Common myeloid progenitor, CD34-positive (primary cell): Measurements from ENCODE around the gene ZNF616.
A peak's percentile ranks its signal among the peaks of the same experiment; 100 is the strongest.

Experiments used
- CTCF ChIA-PET: fragments of 350-600 bp; sonication (Branson Sonifier 250); formaldehyde crosslinking; loops from one replicate; lab custom pipeline; 2021; ENCODE audit warnings: antibody characterized with exemption; lab: Charles Lee
- POLR2A ChIA-PET: fragments of 350-600 bp; sonication (Branson Sonifier 250); formaldehyde crosslinking; loops from one replicate; lab custom pipeline; 2021; ENCODE audit warnings: antibody characterized with exemption; lab: Charles Lee
- DNase-seq, 3 donors: peaks; one replicate each; pipeline versions ENCODE4 v3.0.0 to v3.0.0-alpha.2; 2013
- H3K27ac ChIP-seq, 2 experiments: 1 replicate in 1 of 2; 2 replicates in 1 of 2; pipeline ENCODE4 v1.7.0; 2013; ENCODE audit warnings: inconsistent platforms in 2 of 2, low read length in 2 of 2, mild to moderate bottlenecking in 2 of 2, low read depth in 1 of 2, moderate library complexity in 1 of 2; ENCODE audit not compliant: severe bottlenecking in 2 of 2, insufficient read depth in 1 of 2, poor library complexity in 1 of 2
- H3K27me3 ChIP-seq, 5 experiments: replicated peaks in 2 of 5; 1 replicate in 3 of 5; 2 replicates in 2 of 5; pipeline versions ENCODE4 v1.6.1 to v1.7.0; 2013; ENCODE audit warnings: low read length in 4 of 5, mild to moderate bottlenecking in 2 of 5, moderate library complexity in 2 of 5, inconsistent platforms in 1 of 5; ENCODE audit not compliant: insufficient read depth in 5 of 5, control insufficient read depth in 4 of 5
- H3K36me3 ChIP-seq, 4 experiments: 1 replicate in 2 of 4; 2 replicates in 2 of 4; pipeline versions ENCODE4 v1.6.1 to v1.7.0; 2013; ENCODE audit warnings: low read length in 3 of 4, control low read depth in 1 of 4, mild to moderate bottlenecking in 1 of 4; ENCODE audit not compliant: control insufficient read depth in 4 of 4, insufficient read depth in 4 of 4
- H3K4me1 ChIP-seq, 4 experiments: 1 replicate in 3 of 4; 2 replicates in 1 of 4; pipeline versions ENCODE4 v1.6.1 to v1.7.1; 2013; ENCODE audit warnings: low read length in 3 of 4, mild to moderate bottlenecking in 3 of 4, control low read depth in 1 of 4, inconsistent platforms in 1 of 4, moderate library complexity in 1 of 4; ENCODE audit not compliant: control insufficient read depth in 4 of 4, insufficient read depth in 4 of 4; ENCODE audit errors: control extremely low read depth in 1 of 4
- H3K4me3 ChIP-seq, 7 experiments: 1 replicate in 4 of 7; 2 replicates in 3 of 7; pipeline versions ENCODE4 v1.5.1 to v1.7.0; 2013; ENCODE audit warnings: mild to moderate bottlenecking in 7 of 7, low read length in 6 of 7, moderate library complexity in 6 of 7, inconsistent platforms in 2 of 7, low read depth in 2 of 7, control low read depth in 1 of 7; ENCODE audit not compliant: insufficient read depth in 4 of 7, control insufficient read depth in 1 of 7; ENCODE audit errors: extremely low read depth in 1 of 7
- H3K9me3 ChIP-seq, 5 experiments: 1 replicate in 4 of 5; 2 replicates in 1 of 5; pipeline versions ENCODE4 v1.6.1 to v1.7.1; 2013; ENCODE audit warnings: low read length in 4 of 5, mild to moderate bottlenecking in 2 of 5, inconsistent platforms in 1 of 5, low read depth in 1 of 5, moderate library complexity in 1 of 5; ENCODE audit not compliant: control insufficient read depth in 4 of 5, insufficient read depth in 2 of 5; ENCODE audit errors: control extremely low read depth in 1 of 5
- WGBS: methylation state at CpG from one replicate; pipeline ENCODE4 v1.1.5; 2013; ENCODE audit not compliant: insufficient coverage; 5-methylcytosine and 5-hydroxymethylcytosine counted together

Gene ZNF616

GRCh38 chr19:52140032-52140710, 433 bp upstream of the ZNF616 start:
- no peak for DNase-seq
- peaks cover 0 to 25% (median 16%) of the 10 kb centered on the region in 4 experiments for H3K4me1 ChIP-seq
- H3K36me3 ChIP-seq: peaks cover 0 to 9% (median 7%) of the 10 kb centered on the region in 4 experiments
- WGBS: 61% methylated on average over 11 of the region's 22 CpGs
- ChIA-PET CTCF (interaction anchor here (1.5 kb wide), 1 partner anchor 31 kb away, joined by 4 read pairs; the partner anchor contains the start of gene ZNF836), POLR2A (interaction anchor here (0.6 kb wide), 1 partner anchor 1815 kb away, joined by 4 read pairs; no protein-coding TSS in a partner anchor)
- no peaks in the 10 kb centered on the region for H3K27me3 ChIP-seq
- H3K27ac ChIP-seq: peak overlapping the region; percentile 54 to 66
- H3K4me3 ChIP-seq: peak overlapping the region; percentile 82 to 100 (median 96)
- H3K9me3 ChIP-seq: peaks cover 0 to 36% (median 18%) of the 10 kb centered on the region in 5 experiments

DNA sequence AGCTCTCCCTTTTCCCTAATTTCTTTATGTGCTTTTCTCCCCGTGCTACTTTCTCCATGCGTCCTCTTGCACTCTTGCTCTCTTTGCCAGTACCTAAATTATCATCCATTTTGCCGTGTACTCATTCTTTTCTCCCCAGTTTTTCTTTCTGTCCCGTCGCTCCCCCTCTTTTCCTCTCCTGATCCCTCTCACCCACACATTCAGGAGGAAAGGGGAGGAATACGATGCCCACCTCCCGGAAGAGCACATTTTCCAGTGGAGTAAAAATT, 821 bp downstream of the ZNF616 start:
- WGBS: 0% methylated on average over 3 of the region's 7 CpGs
- peak in 1 of 3 donors; percentile 22 for DNase-seq
- peaks cover 2 to 21% (median 14%) of the 10 kb centered on the region in 4 experiments for H3K36me3 ChIP-seq
- no peaks in the 10 kb centered on the region for H3K27me3 ChIP-seq
- H3K27ac ChIP-seq: peak overlapping the region; percentile 58 to 93
- ChIA-PET POLR2A (no interaction called here), CTCF (interaction anchor here (1.8 kb wide), 1 partner anchor 98 kb away, joined by 11 read pairs; no protein-coding TSS in a partner anchor)
- peak overlapping the region; percentile 82 to 100 (median 96) for H3K4me3 ChIP-seq
- H3K9me3 ChIP-seq: peaks cover 0 to 42% (median 26%) of the 10 kb centered on the region in 5 experiments
- H3K4me1 ChIP-seq: peaks cover 0 to 20% (median 15%) of the 10 kb centered on the region in 4 experiments

DNA sequence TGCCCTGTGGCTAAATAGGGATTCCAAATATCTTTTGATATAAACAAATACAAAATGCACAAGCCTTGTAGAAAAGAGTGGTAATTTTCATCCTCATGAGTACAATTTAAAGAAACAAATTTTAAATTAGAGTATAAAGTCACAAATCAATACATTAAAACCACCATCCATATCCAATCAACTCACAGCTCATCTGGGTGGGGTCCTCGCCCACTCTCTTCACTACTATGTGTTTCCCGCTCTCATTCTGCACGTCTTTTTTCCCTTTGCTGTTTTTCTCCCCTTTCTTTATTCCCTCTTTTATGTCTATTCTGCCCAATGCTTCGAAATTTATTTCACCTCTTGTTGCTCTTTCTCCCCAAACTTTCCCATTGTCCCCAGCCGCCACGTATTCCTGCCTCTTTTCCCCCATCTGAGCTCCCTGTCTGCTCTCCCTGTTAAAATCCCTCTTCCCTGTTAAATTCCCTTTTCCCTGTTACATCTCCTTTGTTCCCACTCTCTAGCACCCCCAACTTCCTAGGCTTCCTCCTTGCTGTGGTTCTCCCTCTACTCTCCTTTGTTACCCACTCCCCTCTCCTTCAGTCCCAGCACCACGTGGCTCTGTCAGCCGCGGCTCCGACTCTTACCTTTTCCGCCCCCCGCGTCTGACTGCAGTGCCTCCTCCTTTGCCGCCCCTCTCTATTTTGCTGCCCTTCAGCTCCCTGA, 1.3 kb downstream of the ZNF616 start:
- Histone ChIP-seq H3K27ac (peak overlapping the region; percentile 58 to 93), H3K4me1 (peaks cover 0 to 20% (median 15%) of the 10 kb centered on the region in 4 experiments), H3K27me3 (no peaks in the 10 kb centered on the region), H3K4me3 (peak overlapping the region; percentile 82 to 100 (median 96)), H3K9me3 (peaks cover 0 to 47% (median 31%) of the 10 kb centered on the region in 5 experiments), H3K36me3 (peaks cover 4 to 24% (median 15%) of the 10 kb centered on the region in 4 experiments)
- ChIA-PET CTCF (interaction anchor here (1.8 kb wide), 1 partner anchor 98 kb away, joined by 11 read pairs; no protein-coding TSS in a partner anchor), POLR2A (no interaction called here)
- WGBS: 12% methylated on average over 14 of the region's 14 CpGs
- DNase-seq: peak in 2 of 3 donors; percentile 52 to 60

DNA sequence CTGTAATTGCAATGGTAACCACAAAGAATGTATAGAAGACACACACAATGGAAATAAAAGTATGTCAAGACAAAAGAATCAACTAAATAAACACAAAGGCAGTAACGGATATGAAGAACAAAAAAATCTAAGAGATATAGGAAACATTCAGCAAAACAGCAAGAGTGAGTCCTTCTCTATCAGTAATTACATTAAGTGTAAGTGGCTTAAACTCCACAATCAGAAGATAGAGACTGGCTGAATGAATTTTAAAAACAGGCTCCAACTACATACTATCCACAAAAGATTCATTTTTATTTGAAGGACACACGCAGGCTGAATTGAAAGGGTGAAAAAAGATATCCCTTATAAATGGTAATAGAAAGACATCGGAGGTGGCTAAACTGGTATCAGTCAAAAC, 19.5 kb downstream of the ZNF616 start:
- Histone ChIP-seq H3K4me1 (no peaks in the 10 kb centered on the region), H3K27me3 (no peaks in the 10 kb centered on the region), H3K4me3 (no peak overlapping the region), H3K9me3 (peaks cover 15 to 90% (median 66%) of the 10 kb centered on the region in 5 experiments), H3K36me3 (peaks cover 38 to 98% (median 69%) of the 10 kb centered on the region in 4 experiments), H3K27ac (no peak overlapping the region)
- ChIA-PET POLR2A (no interaction called here), CTCF (no interaction called here)
- WGBS: no CpG with 5 or more reads among the region's 3 CpGs
- no peak for DNase-seq

GRCh38 chr19:52115526-52116053, 24.1 kb downstream of the ZNF616 start:
- no peak overlapping the region for H3K27ac ChIP-seq
- H3K27me3 ChIP-seq: no peaks in the 10 kb centered on the region
- DNase-seq: no peak
- POLR2A ChIA-PET: no interaction called here
- H3K36me3 ChIP-seq: peaks cover 28 to 64% (median 38%) of the 10 kb centered on the region in 4 experiments
- H3K4me3 ChIP-seq: peak overlapping the region in 1 of 7 experiments; percentile 8
- no peaks in the 10 kb centered on the region for H3K4me1 ChIP-seq
- CTCF ChIA-PET: no interaction called here
- 98% methylated on average over 11 of the region's 12 CpGs for WGBS
- peaks cover 20 to 97% (median 69%) of the 10 kb centered on the region in 5 experiments for H3K9me3 ChIP-seq

GRCh38 chr19:52114691-52115090, 25.0 kb downstream of the ZNF616 start:
- POLR2A ChIA-PET: no interaction called here
- 100% methylated on average over 1 of the region's 5 CpGs for WGBS
- Histone ChIP-seq H3K27me3 (no peaks in the 10 kb centered on the region), H3K27ac (no peak overlapping the region), H3K4me1 (no peaks in the 10 kb centered on the region), H3K4me3 (no peak overlapping the region), H3K9me3 (peaks cover 22 to 96% (median 68%) of the 10 kb centered on the region in 5 experiments), H3K36me3 (peaks cover 28 to 55% (median 34%) of the 10 kb centered on the region in 4 experiments)
- no peak for DNase-seq
- CTCF ChIA-PET: no interaction called here
